ENCODE data around the gene ZNF835. TPM values are rescaled to one million over a fixed set of nuclear protein-coding genes. Genes with fewer than 3 reads are reported as not detected.
"Not testable (repeated sequence)": the region's sequence is repeated elsewhere in the genome, so short reads cannot be mapped to it uniquely, and the experiment has no call there.

Gene ZNF835
- total RNA-seq, 1 donor from 2014 or later = 1.7 TPM

GRCh38 chr19:56678205-56678604 lies 6.6 kb upstream of the ZNF835 start:
- TF ChIP-seq CTCF (IDR thresholded peaks at IDR 0.05) (no peak), POLR2A (IDR thresholded peaks at IDR 0.05) (no peak), POLR2AphosphoS5 (IDR thresholded peaks at IDR 0.05; ENCODE audit: insufficient read depth in 1 of 2, low read depth in 1 of 2) (no peak)
- Histone ChIP-seq H3K4me3 (no peak overlapping the region), H3K9me3 (no peaks in the 10 kb centered on the region), H3K27me3 (no peaks in the 10 kb centered on the region), H3K36me3 (no peaks in the 10 kb centered on the region), H3K4me1 (no peaks in the 10 kb centered on the region), H3K27ac (no peak overlapping the region)
- intact Hi-C loops (cut with DNase I) = no loop called here
- DNase-seq (ENCODE audit: extremely low spot score in 2 of 2) = no peak

- H3K36me3 ChIP-seq; H3K27me3 ChIP-seq; H3K27ac ChIP-seq; DNase-seq (ENCODE audit: extremely low spot score in 2 of 2); H3K4me3 ChIP-seq; intact Hi-C loops (cut with DNase I); H3K9me3 ChIP-seq: not testable (repeated sequence)
- H3K4me1 ChIP-seq = peaks cover 13% of the 10 kb centered on the region
These were observed 1.1 kb upstream of the ZNF835 start for GRCh38 chr19:56672610-56673009.

GRCh38 chr19:56670961-56671612 lies 470 bp downstream of the ZNF835 start:
- DNase-seq (ENCODE audit: extremely low spot score in 2 of 2) = no peak
- peaks cover 13% of the 10 kb centered on the region for H3K4me1 ChIP-seq

GRCh38 chr19:56670401-56670960 lies 1.1 kb downstream of the ZNF835 start:
- Histone ChIP-seq H3K36me3 (no peaks in the 10 kb centered on the region), H3K27ac (no peak overlapping the region), H3K27me3 (no peaks in the 10 kb centered on the region), H3K9me3 (no peaks in the 10 kb centered on the region), H3K4me3 (peak overlapping the region; percentile 63 to 94), H3K4me1 (peaks cover 13% of the 10 kb centered on the region)
- DNase-seq (ENCODE audit: extremely low spot score in 2 of 2) = no peak
- intact Hi-C loops (cut with DNase I) = no loop called here
- TF ChIP-seq CTCF (IDR thresholded peaks at IDR 0.05) (no peak), POLR2AphosphoS5 (IDR thresholded peaks at IDR 0.05; ENCODE audit: insufficient read depth in 1 of 2, low read depth in 1 of 2) (no peak), POLR2A (IDR thresholded peaks at IDR 0.05) (no peak)

More at GRCh38 chr19:56670961-56671612, 470 bp downstream of the ZNF835 start:
- Histone ChIP-seq H3K4me3 (peak overlapping the region; percentile 63 to 94), H3K27me3 (no peaks in the 10 kb centered on the region), H3K36me3 (no peaks in the 10 kb centered on the region), H3K27ac (no peak overlapping the region), H3K9me3 (no peaks in the 10 kb centered on the region)
- no peak for TF ChIP-seq POLR2AphosphoS5 (IDR thresholded peaks at IDR 0.05; ENCODE audit: insufficient read depth in 1 of 2, low read depth in 1 of 2)
- no peak for TF ChIP-seq POLR2A (IDR thresholded peaks at IDR 0.05)
- TF ChIP-seq CTCF (IDR thresholded peaks at IDR 0.05) = no peak
- intact Hi-C loops (cut with DNase I) = no loop called here

- TF ChIP-seq CTCF (IDR thresholded peaks at IDR 0.05) (no peak), POLR2A (IDR thresholded peaks at IDR 0.05) (no peak), POLR2AphosphoS5 (IDR thresholded peaks at IDR 0.05; ENCODE audit: insufficient read depth in 1 of 2, low read depth in 1 of 2) (no peak)
- H3K27ac ChIP-seq = no peak overlapping the region
- intact Hi-C loops (cut with DNase I) = no loop called here
- H3K36me3 ChIP-seq = peaks cover 0 to 15% of the 10 kb centered on the region in 2 donors
- peaks cover 13% of the 10 kb centered on the region for H3K4me1 ChIP-seq
- H3K9me3 ChIP-seq = no peaks in the 10 kb centered on the region
- no peaks in the 10 kb centered on the region for H3K27me3 ChIP-seq
- no peak for DNase-seq (ENCODE audit: extremely low spot score in 2 of 2)
- no peak overlapping the region for H3K4me3 ChIP-seq
These were observed 2.9 kb downstream of the ZNF835 start for GRCh38 chr19:56668676-56669075.

Measured in vagina (tissue), 2 donors.